ENCODE data around the gene ENPP3.

Gene ENPP3

GRCh38 chr6:131636880-131637792 is at the start of gene ENPP3:
ENPP3 (plus strand) TSS chr6:131637302; CDS start chr6:131637385, 83 bp downstream.
- no peak for DNase-seq

DNA sequence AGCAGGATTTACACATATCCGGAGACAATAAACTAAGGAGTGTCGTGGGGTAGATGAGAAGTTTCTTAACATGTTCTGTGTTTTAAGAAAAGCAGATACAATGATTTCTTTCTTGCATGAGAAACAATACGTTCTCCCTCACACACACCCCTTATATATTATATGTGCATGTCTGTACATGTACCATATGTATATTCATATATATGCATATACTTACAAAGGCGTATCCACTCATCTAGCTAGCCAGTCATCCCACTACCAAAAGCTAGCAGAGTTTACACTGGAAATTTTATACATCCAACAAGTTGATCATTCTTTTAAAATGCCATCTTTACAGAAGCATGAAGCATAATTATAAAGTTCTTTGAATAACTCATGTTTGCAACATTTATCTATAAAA is 49.2 kb upstream of the ENPP3 start:
- no peak for DNase-seq

GRCh38 chr6:131588643-131589042 is 48.5 kb upstream of the ENPP3 start:
- DNase-seq: no peak

DNA sequence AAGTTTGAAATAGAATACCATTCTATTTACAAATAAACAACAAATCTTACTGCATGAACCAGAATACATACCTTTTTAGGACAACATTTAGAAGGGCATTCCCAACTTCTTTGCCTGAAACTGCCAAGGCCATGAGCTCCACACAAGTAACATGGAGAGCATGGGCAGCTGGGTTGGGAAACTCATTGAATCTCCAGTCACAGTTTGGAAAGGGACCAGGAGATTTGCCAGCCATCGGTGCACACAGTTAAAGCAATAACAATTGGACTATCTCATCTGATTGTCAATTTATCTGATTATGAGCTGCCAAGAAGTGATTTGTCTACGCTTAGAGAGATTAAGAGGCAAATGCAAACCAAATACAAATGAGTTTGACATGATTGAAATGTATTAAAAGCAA is 44.2 kb upstream of the ENPP3 start:
- no peak for DNase-seq

DNA sequence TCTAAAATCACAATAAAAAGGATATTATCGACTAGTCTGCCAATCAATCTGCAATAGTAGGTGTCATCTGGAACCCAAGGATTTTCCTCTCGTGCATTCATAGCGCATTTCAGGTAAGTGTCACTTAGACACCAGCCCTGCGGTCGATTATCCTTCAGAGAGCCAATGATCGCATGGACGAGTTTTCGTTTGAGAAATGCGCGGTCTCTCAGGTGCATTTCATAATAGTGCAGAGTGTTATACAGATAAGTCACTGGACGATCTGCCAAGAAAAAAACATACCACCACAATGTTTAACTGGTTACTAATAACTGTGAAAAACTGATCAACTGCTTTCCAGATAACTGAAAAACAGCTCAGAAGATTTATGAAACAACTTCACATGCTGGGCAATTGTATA is 43.0 kb upstream of the ENPP3 start:
- DNase-seq: no peak

DNA sequence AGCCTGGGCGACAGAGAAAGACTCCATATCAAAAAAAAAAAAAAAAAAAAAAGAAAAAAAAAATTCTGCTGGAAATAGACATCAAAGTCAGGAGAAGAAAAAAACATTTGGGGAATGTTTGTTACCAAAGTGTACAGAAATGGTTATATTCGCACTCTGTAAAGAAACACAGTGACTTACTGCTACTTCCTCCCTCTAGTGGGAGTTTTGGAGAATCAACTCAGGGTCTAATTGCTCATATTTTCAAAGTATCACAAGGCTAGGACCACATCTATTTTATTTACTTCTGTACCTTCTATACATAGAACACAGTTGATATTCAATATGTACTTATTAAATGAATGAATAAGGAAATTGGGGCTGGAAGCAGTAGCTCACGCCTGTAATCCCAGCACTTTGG is 39.7 kb upstream of the ENPP3 start:
- DNase-seq: no peak

- no peak for DNase-seq
These were observed 36.4 kb upstream of the ENPP3 start for GRCh38 chr6:131600716-131601115.

DNA sequence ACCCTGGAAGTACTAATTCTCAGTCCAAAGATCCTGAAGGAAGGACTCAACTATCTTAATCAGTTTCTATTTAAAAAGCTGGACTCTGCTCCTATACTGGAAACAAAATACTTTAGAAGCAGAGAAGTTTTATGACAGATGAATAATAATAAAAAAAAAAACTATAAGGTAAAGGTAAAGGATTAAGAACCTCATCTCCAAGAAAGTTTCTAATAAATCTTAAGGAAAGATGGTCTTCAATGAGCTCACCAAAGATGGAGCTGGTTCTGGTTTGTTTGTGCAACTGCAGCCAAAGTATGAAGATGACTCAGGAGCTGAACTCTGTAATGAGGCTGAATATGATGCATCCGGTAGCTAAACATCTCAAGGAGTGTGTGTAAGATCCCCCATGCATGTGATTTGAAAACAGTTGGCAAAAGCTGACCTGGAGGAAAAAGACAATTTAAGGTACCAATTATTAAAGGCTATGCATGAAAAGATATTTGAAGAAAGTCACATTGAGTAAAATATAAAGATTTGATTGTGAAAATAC is 34.3 kb upstream of the ENPP3 start:
- no peak for DNase-seq

- DNase-seq: no peak
These were observed 23.7 kb upstream of the ENPP3 start for GRCh38 chr6:131613296-131613925.

DNA sequence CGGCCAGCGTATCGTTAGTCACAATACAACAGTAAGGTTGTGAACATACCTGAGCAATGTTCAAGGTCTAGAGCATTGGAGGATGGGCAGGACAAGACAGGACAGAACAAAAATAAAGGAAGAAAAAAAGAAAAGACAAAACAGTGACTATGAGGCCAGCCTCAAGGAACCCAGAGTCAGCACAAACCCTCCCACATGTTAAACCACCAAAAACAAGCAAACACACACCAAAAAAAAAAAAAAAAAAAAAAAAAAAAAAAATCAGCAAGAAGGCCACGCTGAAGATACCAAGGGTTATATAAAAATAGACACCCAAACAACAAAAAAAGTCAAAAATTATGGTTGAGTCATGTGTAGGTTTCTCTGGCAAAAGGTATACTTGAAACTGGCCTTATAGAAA is 21.8 kb upstream of the ENPP3 start:
- no peak for DNase-seq

DNA sequence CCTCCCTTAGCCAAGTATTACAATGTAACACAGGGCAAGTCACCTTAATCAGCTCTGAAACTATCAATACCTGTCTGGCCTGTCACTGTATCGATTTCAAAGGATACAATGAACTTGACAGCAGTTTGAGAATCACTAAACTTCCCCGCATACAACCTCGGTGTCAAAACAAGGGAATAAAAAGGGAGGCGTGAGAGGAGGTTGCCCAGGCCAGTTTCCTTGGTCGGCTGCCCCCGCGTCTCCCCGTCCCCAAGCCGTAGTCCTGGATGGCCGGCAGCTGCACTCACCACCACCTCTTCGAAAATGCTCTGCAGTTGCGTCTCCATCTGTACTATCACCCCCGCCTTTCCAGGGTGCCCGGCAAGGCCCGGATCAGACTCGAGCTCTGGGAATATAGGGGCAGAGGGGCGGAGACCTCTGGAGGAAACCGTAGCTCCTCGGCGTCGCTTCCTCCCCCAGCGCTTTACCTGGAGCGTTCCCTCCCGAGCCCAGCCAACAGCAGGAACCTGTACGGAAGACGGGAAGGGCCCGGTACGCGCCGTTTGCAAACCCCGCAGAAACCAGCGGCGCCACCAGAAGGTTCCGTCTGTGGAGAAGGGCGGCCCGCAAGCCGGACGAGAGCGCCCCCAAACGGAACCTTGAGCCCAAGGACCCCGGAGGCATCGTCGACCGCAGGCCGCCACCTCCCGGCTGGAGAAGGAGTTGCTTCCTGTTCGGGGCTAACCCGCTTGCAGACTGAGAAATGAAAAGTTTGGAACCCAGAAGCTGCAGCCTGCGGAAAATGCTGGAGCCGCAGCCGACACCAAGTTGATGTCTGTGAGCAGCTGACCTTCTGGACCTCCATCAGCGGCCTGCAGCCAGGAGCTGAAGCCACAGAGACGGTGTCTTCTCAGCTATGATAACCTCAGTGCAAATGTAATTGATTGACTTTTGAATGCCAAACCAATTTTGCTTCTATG is 9.1 kb upstream of the ENPP3 start, which contains the start of gene MED23:
MED23 (minus strand) TSS at position 519 of the 959 bp plus-strand sequence; CDS start at position 326, 193 bp downstream.
- DNase-seq: peak; percentile 92 to 96

DNA sequence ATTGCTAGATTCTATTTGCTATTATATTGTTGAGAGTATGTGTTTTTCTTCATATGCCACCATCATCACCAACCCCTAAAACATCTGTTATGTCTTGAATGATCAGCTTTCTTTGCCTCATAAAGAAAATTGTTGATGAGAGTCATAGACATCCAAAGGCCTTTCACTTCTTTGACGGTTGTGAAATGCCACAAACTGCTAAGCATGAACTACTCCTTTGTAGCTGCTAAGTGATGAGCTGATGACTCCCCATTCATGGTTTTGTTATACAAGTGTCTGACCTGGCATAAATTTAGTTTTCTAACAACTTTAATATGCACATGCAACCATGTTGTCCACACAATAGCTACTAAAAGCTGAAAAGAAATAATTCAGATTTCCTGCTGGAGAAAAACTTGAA is 8.4 kb upstream of the ENPP3 start:
- no peak for DNase-seq

DNA sequence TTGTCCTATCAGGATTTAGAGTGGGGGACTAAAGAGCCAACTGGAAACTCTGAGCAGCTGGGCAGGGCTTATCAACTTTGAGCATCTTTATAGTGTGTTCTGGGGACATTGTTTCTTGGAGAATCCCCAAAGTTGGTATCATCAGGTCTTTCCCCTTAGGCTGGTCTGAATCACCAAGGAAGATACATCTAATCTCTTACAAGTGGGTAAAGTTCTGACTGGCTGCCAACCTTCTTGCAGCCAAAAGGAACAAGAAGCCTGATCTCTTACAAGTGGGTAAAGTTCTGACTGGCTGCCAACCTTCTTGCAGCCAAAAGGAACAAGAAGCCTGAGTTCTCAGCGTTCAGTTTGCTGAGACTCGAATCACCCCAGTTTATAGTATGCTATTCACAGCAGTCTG is 7.5 kb upstream of the ENPP3 start:
- DNase-seq: no peak

GRCh38 chr6:131631625-131632289 is 5.3 kb upstream of the ENPP3 start:
- no peak for DNase-seq

- no peak for DNase-seq
These were observed 1.4 kb upstream of the ENPP3 start for GRCh38 chr6:131635384-131636340.

DNA sequence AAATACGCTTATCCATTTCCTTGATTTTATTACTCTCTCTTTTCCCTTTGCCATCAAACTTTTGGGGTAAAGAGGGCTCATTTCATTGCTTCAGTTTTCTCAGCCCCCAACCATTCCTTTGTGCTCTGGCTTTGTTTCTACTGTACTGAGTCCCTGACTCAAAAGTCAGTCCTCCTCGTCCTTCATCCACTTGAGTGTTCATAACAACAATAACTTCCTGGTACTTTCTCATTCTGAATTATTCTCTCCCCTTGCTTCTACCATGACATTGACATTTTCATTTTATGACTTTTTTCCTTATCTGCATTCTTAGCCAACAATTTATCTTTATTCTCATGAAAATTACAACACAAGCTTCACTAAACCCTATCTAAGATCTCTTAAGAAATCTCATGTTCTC is 911 bp downstream of the ENPP3 start:
- DNase-seq: no peak

DNA sequence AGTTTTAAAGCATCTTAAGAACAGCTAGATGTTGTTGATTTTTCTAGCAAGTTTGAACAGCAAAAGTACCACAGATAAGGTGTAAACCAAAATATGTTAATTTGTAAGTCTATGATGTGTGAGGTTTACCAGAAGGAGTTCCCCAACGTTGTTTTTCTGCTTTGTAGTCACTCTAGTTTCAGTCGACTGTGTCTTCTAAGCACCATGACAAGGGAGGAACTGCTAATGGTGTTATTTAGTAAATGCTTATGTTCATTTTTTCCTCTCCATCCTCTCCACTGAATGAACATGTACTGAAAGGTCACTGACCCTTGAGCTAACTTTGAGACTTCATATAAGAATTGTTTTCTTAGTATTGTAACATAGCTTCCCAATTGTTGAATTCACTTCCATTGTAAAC is 3.0 kb downstream of the ENPP3 start:
- DNase-seq: no peak

- no peak for DNase-seq
These were observed 3.5 kb downstream of the ENPP3 start for GRCh38 chr6:131640576-131640975.

- DNase-seq: no peak
These were observed 4.5 kb downstream of the ENPP3 start for GRCh38 chr6:131641554-131641953.

DNA sequence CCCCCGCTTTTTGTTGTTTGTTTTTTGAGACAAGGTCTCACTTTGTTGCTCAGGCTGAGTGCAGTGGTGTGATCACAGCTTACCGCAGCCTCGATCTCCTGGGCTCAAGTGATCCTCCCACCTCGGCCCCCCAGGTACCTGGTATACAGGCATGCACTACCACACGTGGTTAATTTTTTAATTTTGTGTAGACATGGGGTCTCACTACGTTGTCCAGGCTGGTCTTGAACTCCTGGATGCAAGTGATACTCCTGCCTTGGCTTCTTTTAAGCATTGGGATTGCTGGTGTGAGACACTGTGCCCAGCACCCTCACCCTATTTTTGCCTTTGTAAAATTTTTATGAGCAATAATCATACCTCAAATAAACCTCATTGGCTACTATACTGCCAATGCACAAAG is 5.5 kb downstream of the ENPP3 start:
- no peak for DNase-seq
